OCI-LY1 (cell line): ENCODE measurements around the gene TMEM42.

Experiments used
- CTCF ChIP-seq: fragments of 200-600 bp; sonication (generic), shearing (Covaris generic); IDR thresholded peaks from 2 replicates; pipeline ENCODE4 v1.5.1; 2017; ENCODE audit warnings: mild to moderate bottlenecking, antibody characterized with exemption, low read length, moderate library complexity, mixed read lengths
- EZH2 ChIP-seq: fragments of 200-600 bp; sonication (generic), shearing (Covaris generic); IDR thresholded peaks from 2 replicates; pipeline ENCODE4 v1.8.0; 2017; ENCODE audit warnings: borderline replicate concordance, mixed run types, mild to moderate bottlenecking, antibody characterized with exemption, low read length, moderate library complexity, mixed read lengths

GRCh38 chr3:44877333-44877732 is 15.6 kb downstream of the TMEM42 start:
- TF ChIP-seq EZH2 (no peak), CTCF (no peak)
